Hair follicle dermal papilla cell (primary cell): ENCODE results near the gene TSPAN15. TPM values are rescaled to one million over a fixed set of nuclear protein-coding genes. Genes with fewer than 3 reads are reported as not detected.

Experiments
- total RNA-seq: library from RNA; depleted of rRNA; stranded (reverse); fragments of >200 nt; gene quantifications from 2 replicates; pipeline ENCODE4 v1.2.3, GENCODE V29; 2012

TSPAN15 gene
- total RNA-seq: 1.3 TPM in 2 replicates

GRCh38 chr10:69451209-69451783 lies at the start of gene TSPAN15:
Gene TSPAN15, plus strand, starts transcription at chr10:69451465. Its CDS starts 130 bp downstream, at chr10:69451595.

GRCh38 chr10:69416695-69417094 lies 34.6 kb upstream of the TSPAN15 start, which contains the start of gene TACR2:
Gene TACR2, minus strand, starts transcription at chr10:69416918. Its CDS starts 595 bp downstream, at chr10:69416323.

Other genes starting within 250 kb of the TSPAN15 start
- gene HKDC1, start 231.1 kb upstream of the TSPAN15 start, total RNA-seq: 0.16 and 0.24 TPM in 2 replicates
- gene HK1, start 173.0 kb upstream of the TSPAN15 start, total RNA-seq: 141 and 167 TPM in 2 replicates
- 0.12 and 0.32 TPM in 2 replicates for gene TACR2, start 34.5 kb upstream of the TSPAN15 start, total RNA-seq
- gene NEUROG3, start 122.0 kb downstream of the TSPAN15 start, total RNA-seq: not detected in 2 replicates
- gene FAM241B, start 178.8 kb downstream of the TSPAN15 start, total RNA-seq: not detected in 2 replicates